ENCODE results near the gene PDCD10. TPM values are rescaled to one million over a fixed set of nuclear protein-coding genes. Genes with fewer than 3 reads are reported as not detected.

PDCD10 gene
- polyA plus RNA-seq, 1 donor from 2014 or later: 79.1 TPM

DNA sequence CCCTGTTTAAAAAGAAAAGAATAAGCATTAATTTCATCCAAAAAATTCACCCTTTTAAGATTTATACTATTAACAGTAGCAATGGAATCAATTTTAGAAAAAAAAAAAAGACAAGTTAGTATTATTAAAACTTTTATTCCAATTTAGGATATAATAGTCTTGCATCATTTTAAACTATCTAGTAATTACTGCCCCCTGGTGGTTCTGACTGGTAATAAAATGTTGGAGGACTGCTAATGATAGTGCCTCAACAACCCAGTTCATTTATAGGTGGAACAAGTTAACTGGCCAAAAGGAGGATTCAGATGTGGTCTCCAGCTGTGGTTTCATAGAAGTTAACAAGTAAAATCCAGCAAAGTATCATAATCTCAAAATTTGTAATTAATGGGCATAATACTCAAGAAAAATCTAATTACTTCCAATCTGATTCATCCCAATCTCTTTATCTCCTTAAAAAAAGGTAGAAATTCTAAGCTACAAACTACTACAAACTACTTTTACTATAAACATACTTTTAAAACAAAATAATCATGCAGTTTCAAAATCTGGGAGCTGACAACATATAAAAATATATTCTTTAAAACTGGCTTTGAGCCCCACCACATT is 50.2 kb downstream of the PDCD10 start:
- TF ChIP-seq EZH2 (IDR thresholded peaks at IDR 0.05; ENCODE audit: borderline replicate concordance, insufficient read depth, low read length, poor library complexity, severe bottlenecking): no peak
- peak; percentile 85 for TF ChIP-seq SMC3 (conservative IDR thresholded peaks at IDR 0.05; ENCODE audit: poor library complexity)
- TF ChIP-seq EP300 (conservative IDR thresholded peaks at IDR 0.05; ENCODE audit: poor library complexity, severe bottlenecking): no peak
- peak; percentile 76 for TF ChIP-seq RAD21 (conservative IDR thresholded peaks at IDR 0.05)
- no peak for TF ChIP-seq MXI1 (conservative IDR thresholded peaks at IDR 0.05; ENCODE audit: poor library complexity, severe bottlenecking)
- no peak for TF ChIP-seq POLR2AphosphoS5 (IDR thresholded peaks at IDR 0.05)
- TF ChIP-seq, protein P1, sequence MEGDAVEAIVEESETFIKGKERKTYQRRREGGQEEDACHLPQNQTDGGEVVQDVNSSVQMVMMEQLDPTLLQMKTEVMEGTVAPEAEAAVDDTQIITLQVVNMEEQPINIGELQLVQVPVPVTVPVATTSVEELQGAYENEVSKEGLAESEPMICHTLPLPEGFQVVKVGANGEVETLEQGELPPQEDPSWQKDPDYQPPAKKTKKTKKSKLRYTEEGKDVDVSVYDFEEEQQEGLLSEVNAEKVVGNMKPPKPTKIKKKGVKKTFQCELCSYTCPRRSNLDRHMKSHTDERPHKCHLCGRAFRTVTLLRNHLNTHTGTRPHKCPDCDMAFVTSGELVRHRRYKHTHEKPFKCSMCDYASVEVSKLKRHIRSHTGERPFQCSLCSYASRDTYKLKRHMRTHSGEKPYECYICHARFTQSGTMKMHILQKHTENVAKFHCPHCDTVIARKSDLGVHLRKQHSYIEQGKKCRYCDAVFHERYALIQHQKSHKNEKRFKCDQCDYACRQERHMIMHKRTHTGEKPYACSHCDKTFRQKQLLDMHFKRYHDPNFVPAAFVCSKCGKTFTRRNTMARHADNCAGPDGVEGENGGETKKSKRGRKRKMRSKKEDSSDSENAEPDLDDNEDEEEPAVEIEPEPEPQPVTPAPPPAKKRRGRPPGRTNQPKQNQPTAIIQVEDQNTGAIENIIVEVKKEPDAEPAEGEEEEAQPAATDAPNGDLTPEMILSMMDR (IDR thresholded peaks at IDR 0.05; ENCODE audit: poor library complexity, severe bottlenecking): peak; percentile 73
- TF ChIP-seq, protein P2, sequence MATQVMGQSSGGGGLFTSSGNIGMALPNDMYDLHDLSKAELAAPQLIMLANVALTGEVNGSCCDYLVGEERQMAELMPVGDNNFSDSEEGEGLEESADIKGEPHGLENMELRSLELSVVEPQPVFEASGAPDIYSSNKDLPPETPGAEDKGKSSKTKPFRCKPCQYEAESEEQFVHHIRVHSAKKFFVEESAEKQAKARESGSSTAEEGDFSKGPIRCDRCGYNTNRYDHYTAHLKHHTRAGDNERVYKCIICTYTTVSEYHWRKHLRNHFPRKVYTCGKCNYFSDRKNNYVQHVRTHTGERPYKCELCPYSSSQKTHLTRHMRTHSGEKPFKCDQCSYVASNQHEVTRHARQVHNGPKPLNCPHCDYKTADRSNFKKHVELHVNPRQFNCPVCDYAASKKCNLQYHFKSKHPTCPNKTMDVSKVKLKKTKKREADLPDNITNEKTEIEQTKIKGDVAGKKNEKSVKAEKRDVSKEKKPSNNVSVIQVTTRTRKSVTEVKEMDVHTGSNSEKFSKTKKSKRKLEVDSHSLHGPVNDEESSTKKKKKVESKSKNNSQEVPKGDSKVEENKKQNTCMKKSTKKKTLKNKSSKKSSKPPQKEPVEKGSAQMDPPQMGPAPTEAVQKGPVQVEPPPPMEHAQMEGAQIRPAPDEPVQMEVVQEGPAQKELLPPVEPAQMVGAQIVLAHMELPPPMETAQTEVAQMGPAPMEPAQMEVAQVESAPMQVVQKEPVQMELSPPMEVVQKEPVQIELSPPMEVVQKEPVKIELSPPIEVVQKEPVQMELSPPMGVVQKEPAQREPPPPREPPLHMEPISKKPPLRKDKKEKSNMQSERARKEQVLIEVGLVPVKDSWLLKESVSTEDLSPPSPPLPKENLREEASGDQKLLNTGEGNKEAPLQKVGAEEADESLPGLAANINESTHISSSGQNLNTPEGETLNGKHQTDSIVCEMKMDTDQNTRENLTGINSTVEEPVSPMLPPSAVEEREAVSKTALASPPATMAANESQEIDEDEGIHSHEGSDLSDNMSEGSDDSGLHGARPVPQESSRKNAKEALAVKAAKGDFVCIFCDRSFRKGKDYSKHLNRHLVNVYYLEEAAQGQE (IDR thresholded peaks at IDR 0.05; ENCODE audit: borderline replicate concordance): no peak
- TF ChIP-seq TAF1 (IDR thresholded peaks at IDR 0.05; ENCODE audit: low read depth): no peak
- Histone ChIP-seq H3K79me2 (replicated peaks; ENCODE audit: insufficient read depth, low read length) (no peaks in the 10 kb centered on the region), H2AFZ (ENCODE audit: low read depth, low read length) (no peak overlapping the region), H3K36me3 (ENCODE audit: insufficient read depth, low read length) (no peaks in the 10 kb centered on the region), H3K27me3 (ENCODE audit: insufficient read depth, low read depth, low read length) (no peaks in the 10 kb centered on the region), H3K9ac (ENCODE audit: low read length) (no peak overlapping the region), H3K4me2 (ENCODE audit: low read length) (no peak overlapping the region), H3F3A (ENCODE audit: insufficient read depth, low read length, poor library complexity, severe bottlenecking) (no peaks in the 10 kb centered on the region), H3K9me2 (ENCODE audit: insufficient read depth, low read length) (no peaks in the 10 kb centered on the region), H4K20me1 (ENCODE audit: insufficient read depth) (no peaks in the 10 kb centered on the region), H3K27ac (ENCODE audit: low read length) (no peak overlapping the region), H3K9me3 (ENCODE audit: low read length) (no peaks in the 10 kb centered on the region), H3K4me3 (ENCODE audit: low read length) (no peak overlapping the region)

DNA sequence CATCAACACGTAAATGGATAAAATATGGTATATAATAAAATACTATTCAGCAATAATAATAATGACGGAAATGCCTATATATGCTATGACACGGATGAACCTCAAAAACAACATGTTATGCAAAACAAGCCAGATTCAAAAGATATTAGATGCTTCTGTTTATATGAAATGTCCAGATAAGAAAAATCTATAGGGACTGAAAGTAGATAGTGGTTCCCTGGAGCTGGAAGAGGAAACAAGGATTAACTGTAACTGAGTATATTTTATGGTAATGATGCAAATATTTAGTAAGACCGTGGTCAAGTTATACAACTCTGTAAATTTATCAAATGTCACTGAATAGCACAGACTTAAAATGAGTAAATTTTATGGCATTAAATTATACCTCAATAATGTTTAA is 55.2 kb downstream of the PDCD10 start:
- no peak for TF ChIP-seq SMC3 (conservative IDR thresholded peaks at IDR 0.05; ENCODE audit: poor library complexity)
- TF ChIP-seq, protein P1 (IDR thresholded peaks at IDR 0.05; ENCODE audit: poor library complexity, severe bottlenecking): no peak
- no peak for TF ChIP-seq TAF1 (IDR thresholded peaks at IDR 0.05; ENCODE audit: low read depth)
- TF ChIP-seq EP300 (conservative IDR thresholded peaks at IDR 0.05; ENCODE audit: poor library complexity, severe bottlenecking): no peak
- no peak for TF ChIP-seq POLR2AphosphoS5 (IDR thresholded peaks at IDR 0.05)
- no peak for TF ChIP-seq MXI1 (conservative IDR thresholded peaks at IDR 0.05; ENCODE audit: poor library complexity, severe bottlenecking)
- no peak for TF ChIP-seq EZH2 (IDR thresholded peaks at IDR 0.05; ENCODE audit: borderline replicate concordance, insufficient read depth, low read length, poor library complexity, severe bottlenecking)
- TF ChIP-seq, protein P2 (IDR thresholded peaks at IDR 0.05; ENCODE audit: borderline replicate concordance): no peak
- no peak for TF ChIP-seq RAD21 (conservative IDR thresholded peaks at IDR 0.05)
- Histone ChIP-seq H3K27me3 (ENCODE audit: insufficient read depth, low read depth, low read length) (no peaks in the 10 kb centered on the region), H3F3A (ENCODE audit: insufficient read depth, low read length, poor library complexity, severe bottlenecking) (no peaks in the 10 kb centered on the region), H3K4me3 (ENCODE audit: low read length) (no peak overlapping the region), H3K4me2 (ENCODE audit: low read length) (no peak overlapping the region), H2AFZ (ENCODE audit: low read depth, low read length) (no peak overlapping the region), H3K9ac (ENCODE audit: low read length) (no peak overlapping the region), H3K27ac (ENCODE audit: low read length) (no peak overlapping the region), H3K79me2 (replicated peaks; ENCODE audit: insufficient read depth, low read length) (no peaks in the 10 kb centered on the region), H4K20me1 (ENCODE audit: insufficient read depth) (no peaks in the 10 kb centered on the region), H3K9me2 (ENCODE audit: insufficient read depth, low read length) (no peaks in the 10 kb centered on the region), H3K9me3 (ENCODE audit: low read length) (no peaks in the 10 kb centered on the region), H3K36me3 (ENCODE audit: insufficient read depth, low read length) (peaks cover 3% of the 10 kb centered on the region)

Measured in neural cell (in vitro differentiated cells).